HG03196 (cell line): ENCODE results near the gene ARID1B.
"Not testable (repeated sequence)": the region's sequence is repeated elsewhere in the genome, so short reads cannot be mapped to it uniquely, and the experiment has no call there.

Source experiments
- ATAC-seq: cut with Tn5 transposase; IDR thresholded peaks from one replicate; pipeline ENCODE4 v1.9.1; 2021; ENCODE audit not compliant: unreplicated experiment

Gene ARID1B

DNA sequence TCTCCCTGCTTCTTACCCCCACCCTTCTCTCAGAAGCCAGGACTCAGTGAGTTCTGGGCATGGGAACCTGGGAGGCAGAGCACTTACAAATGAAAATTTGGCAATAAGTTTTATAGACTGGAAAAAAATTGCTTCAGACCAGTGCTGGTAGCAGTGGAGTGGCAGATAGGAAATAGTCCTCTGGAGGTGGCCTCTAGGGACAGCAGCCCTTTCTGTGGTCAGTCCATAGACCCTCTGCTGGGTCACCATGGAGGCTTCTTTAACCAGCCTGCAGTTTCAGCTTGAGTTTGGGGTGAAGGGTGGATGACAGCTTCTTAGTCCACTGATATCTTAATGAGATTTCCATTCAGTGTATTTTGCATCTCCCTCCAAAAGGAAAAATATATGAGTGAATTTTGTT lies 179.1 kb downstream of the ARID1B start:
- ATAC-seq, result no peak

DNA sequence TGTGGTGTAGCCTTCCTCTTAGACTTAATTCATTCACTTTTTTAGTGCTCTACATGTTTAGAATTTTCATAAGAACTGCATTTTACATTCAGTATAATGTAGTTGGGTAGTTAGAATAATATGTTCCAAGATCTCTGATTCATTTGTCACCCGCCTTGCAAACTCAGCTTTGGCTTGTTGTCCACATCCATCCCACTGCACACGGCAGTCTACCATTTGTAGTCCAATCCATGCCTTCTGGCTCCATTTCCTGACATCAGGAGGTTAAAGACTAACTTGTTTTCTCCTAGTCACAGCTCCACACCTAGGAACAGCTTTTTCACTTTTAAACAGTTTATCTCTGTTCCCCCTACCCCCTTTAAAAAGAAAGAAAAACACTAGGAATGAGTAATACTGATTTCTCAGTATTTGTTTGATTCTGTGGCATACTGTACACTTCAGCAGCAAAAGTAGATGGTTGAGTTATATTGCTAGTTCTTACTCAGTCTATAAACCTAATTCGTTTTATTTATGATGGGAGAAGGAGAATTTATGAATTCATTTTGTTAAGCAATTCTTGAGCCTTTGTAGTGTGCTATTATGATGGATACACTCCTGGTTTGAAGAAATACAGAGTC lies 180.9 kb downstream of the ARID1B start:
- ATAC-seq, result peak; percentile 50

DNA sequence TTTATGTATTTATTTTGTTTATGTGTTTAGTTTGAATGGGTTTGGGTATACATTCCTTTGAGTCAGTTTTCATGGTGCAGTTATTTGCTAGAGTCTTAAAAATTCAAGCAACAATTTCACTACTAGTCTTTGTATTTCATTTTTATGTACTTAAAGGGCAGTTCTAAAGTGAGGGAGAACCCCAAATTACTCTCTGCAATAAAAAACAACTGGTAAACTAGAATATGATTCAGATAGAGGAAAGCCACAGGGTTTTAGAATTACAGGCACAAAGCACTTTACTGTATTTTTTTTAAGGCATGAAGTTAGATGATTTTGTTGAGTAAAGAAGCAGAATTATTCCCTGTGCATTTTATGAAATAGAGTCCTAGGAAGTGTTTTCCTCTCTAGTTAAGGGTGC lies 183.3 kb downstream of the ARID1B start:
- no peak for ATAC-seq

DNA sequence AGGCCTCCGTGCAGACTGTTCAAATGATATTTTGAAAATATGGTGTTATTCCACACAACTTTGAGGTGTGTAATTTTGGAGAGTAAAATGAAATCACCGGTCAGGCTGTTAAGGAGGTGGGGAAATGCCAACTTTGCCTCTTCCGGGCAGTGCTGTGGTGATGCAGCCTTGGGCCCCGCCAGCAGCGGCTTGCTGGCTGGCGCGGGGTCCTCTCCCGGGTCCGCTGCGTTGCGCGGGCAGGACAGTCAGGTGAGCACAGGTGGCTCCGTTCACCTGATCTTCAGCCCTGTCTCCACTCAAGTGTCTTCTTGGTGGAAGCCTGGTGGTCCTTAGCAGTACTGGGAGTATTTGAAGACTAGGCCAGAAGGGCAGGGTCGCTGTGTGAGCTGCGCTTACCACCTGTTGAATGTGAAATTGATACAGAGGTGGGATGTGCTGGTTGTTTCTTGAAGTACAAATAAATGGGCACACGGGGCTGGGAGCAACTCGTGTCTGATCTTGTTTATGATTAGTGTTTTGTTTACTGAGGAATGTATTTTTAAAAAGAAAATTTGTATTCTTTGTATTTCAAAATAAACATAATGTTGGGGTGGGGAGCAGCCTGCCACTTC lies 184.2 kb downstream of the ARID1B start:
- ATAC-seq, result no peak

DNA sequence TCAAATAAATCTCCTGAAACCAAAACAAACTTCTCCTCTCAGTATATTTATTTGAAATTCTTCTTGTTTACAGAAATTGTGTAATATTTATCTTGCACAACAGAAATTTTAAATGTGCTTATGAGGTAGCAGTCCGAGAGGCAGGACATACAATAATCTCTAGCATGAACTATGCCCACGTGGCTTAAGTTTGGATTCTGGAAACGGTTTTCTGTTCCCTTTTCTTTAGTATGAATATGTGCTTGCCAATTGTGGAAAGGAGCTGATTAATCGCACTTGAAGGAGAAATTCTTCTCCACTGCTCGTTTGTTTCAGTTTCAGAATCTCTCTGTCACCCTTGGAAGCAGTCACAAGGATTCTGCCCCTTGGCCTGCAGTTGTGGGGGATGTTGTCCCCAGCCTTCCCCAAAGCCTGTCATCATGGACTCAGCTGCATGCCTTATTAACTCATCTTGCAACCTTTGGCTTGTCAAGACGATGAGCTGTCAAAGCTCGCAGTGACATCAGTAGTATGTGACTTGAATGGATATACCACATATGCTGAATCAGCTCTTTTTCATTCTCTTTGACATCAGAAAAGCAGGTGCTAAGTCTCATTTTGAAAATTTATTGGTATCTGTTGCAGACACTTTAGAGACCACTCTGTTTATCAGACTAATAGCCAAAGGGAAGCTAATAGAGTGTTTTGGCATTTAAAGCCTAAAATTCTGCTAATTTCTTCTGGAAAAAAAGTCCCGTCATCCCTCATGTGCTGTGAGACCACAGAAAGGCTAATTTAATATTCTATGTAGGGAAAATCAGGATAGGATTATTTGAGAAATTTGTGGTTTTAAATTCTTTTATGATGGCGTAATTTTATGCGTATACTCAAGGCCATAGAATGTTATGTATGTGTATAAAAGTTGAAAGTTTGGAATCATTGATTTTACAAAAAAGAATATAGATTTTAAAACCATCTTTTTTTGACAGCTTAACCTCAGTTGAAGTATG lies 186.8 kb downstream of the ARID1B start:
- ATAC-seq, result no peak

DNA sequence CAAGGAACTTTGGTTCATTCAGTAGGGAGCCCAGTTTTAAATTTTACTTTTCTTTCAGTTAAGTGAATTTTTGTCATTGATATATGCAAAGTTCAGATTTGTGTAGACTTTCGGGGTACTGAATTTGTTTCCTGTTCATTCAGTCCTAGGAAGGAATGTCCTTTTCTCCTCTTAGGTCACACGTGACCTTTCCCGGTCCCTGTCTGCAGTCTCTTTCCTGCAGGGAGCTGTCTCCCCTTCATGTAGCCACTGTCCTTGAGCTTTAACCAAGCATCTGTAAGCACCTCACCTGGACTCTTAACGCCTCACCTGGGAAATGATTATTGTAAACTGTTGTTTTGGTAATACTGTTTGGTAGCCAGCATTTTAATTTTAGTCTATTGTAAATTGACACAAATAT lies 190.7 kb downstream of the ARID1B start:
- no peak for ATAC-seq

DNA sequence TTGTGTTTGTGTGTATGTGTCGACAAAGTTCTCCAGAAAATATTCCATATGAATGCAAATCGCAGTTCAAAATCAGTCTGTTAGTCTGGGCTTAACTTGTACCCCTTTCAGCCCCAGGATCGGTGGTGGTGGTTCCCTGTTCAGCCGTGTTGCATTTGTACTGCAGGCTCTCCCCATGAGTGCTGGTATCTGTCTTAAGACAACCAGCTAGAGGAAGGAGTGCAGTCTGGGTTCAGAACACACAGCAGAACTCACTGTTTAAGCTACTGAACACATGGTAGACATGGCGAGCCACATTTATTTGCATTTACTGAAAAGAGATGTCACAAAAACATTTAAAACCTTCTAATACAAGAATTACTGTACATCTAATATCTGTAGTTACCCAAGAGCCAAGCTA lies 192.1 kb downstream of the ARID1B start:
- no peak for ATAC-seq

DNA sequence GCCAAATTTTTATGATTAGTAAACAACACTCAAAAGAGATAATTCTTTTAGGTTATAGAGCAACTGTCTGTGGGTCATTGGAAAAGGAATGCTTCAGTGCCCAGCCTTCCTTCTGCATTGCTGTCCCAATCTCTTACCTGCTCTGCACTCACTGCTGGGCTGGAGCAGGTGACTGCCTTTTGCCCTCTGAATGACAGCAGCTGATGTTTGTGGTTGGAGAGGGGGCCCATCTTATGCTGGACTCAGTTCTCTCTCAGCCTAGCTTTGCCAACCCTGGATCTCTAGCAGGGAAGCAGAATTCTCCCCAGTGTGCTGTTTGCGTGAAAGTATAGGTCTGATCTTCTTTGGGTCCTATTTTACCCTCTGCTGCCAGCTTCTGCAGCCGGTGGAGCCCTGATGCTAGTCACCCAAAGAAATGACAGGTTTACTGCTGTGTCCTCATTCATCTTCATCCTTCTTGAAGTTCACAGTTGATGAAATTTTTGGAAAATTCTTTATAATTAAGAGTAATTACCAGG lies 193.5 kb downstream of the ARID1B start:
- ATAC-seq, result no peak

DNA sequence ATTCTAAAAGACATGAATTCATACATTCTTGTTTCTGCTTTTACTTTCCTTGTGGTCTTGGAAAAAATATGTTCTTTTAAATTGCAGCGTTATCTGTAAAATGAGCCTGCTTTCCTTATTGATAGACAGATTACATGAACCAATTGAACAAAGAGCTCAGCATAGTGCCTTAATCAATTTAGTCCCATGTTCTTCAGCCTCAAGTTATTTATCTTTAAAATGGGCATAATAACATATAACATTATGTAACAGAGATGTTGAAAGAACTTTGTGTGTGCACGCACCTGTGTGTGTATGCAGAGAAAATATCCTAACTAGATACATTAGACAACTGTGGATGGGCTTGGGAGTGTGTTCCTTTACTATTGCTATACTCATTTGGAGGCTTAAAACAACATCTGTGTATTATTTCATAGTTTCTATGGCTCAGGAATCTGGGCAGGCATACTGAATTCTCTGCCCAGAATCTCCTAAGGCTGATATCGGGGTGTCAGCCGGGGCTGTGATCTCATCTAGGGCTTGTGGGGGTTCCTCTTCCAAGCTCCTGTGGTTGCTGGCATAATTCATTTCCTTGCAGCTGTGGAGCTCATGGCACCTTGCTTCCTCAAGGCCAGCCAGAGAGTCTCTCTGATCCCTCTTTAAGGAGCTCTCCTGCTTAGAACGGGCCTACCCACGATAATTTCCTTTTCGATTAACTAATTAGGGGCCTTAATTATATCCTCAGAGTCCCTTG lies 194.1 kb downstream of the ARID1B start:
- no peak for ATAC-seq

DNA sequence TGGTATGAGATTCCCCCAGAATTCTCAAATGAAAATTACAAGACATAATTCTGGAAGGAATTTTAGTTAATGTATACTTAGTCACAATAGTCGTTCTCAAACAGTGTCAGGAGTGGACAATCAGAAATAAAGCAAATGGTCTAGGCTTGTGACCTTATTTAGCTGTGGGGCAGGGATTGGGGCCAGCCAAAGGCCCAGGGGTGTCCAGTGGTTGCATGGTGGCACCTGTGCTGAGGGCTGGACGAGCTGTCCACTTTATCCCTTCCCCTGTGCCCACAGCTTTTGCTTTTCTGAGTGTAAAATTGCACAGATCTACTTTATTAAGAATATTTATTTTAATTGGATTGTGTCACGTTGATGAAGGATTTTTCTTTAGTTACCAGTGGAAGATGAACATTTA lies 195.0 kb downstream of the ARID1B start:
- ATAC-seq, result no peak

DNA sequence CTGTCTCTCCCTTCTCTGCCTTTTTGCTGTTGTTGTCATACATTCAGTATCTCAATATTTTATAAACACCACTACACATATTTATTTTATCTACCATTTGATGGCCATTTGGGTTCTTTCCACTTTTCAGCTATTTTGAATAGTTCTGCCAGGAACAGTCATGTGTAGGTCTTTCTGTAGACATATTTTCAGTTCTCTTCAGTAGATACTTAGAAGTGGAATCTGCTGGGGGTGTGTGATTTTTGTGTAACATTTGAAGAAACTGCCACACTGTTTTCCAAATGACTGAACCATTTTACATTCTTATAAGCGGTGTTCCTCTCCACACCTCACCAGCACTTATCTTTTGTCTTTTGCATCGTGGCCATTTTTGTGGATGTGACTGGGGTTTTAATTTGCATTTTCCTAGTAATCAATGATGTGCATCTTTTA lies 197.7 kb downstream of the ARID1B start:
- ATAC-seq, result no peak

DNA sequence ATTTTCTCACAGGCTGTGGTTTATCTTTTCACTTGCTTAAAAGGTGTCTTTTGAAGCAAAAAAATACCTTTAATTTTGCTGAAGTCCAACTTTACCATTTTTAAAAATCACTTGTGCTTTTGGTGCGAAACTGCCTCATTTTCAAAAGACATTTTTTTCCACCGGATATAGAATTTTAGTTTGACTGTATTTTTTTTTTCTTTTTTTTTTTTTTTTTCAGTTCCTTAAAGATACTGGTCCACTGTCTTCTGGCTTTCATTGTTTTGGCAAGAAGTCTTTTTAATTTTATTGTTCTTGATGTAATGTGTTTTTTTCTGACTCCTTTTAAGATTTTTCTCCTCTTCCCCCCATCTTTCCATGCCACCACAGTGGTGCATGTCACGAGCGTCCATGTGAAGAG lies 198.2 kb downstream of the ARID1B start:
- no peak for ATAC-seq

DNA sequence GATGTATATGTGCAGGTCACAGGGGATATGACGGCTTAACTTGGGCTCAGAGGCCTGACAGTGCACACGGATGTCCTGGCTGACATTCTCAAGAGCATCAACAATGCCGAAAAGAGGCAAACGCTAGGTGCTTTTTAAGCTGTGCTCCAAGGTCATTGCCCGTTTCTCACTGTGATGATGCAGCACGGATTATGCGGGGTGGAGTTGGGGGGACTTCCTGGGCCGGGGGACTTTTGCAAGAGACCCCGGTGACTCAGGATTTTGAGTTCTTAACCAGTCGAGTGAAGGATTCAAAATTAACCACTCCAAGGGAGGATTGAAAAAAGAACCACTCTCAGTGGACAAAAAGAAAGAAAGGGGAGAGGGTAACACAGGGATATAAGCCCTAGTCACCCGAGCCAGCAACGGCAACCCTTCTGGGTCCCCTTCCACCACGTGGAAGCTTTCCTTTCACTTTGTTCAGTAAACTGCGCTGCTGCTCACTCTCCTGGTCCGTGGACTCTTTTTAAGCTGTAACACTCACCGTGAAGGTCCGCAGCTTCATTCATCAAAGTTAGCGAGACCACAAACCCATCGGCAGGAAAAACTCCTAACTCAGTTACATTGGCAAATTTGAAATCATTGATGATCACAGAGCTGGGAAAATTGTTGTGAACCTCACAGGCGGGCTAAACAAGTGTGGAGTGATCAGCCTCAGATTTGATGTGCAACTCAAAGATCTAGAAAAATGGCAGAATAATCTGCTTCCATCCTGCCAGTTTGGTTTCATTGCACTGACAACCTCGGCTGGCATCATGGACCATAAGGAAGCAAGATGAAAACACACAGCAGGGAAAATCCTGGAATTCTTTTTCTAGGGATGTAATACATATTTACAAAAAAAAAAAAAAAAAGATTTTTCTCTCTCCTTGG lies 199.3 kb downstream of the ARID1B start:
- no peak for ATAC-seq

DNA sequence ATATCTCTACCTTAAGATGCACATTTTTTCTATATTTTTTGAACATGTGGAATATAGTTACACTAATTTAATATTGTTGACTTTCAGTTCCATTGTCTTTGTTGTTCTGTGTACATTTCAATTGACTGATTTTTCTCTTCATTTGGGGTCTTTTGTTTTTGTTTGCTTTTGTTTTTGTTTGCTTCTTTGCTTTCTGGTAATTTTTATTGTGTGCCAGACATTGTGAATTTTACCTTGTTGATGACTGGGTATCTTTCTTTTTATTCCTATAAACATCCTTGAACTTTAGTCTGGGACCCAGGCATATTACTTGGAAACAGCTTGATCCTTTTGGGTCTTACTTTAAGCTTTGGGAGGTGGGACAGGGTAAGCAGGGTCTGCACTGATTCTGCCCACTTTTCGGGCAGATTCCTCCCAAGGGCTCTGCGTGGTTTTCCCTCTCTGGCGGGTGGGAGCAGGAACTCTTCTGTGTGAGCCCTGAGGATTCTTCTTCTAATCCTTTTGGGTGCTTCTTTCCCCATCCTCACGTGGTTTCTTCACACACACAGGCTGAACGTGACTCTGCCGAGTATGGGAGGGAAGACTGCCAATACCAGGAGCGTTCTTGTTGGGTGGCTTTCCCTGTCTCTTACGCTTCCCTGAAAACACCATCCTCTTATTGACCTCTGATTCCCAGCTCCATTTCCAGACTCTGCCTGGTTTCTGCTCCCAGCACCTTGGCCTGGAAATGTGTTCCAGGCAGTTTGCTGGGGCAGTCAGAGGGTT lies 200.5 kb downstream of the ARID1B start:
- no peak for ATAC-seq

DNA sequence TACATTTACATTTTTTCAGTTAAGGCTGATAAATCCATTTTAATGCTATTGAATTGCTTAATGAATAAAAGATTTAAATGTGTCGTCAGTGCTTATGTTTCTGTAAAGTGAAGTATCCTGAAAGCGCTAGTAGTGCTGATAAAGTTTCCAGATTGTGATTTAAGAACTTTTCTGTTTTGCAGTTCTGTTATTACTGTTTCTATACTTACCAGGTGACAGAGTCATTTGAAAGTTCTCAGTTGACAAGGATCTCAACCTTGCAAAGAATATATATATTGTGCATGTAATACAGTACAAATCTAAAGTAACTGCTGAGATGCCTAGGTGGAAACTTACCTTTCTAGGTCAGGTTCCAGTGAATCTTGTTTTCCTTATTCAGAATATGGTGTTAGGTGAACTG lies 201.8 kb downstream of the ARID1B start:
- ATAC-seq, result peak; percentile 44

DNA sequence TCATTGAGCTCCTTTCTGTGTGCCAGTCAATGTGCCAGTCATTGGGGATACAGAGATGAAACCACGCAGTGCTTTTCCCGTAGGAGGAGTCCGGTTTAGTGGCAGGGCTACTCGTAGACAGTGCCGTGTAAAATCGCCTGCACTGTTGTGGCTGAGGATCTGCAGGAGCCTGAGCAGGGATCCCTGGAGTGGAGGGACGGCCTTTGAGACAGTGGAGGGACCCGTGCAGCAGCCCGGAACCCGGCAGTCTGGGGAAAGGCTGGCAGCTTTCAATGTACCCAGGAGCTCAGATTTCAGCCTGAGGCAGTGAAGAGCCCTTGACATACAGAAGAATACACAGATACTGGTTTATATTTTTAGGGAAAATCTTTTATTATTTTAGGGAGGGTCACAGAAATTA lies 203.3 kb downstream of the ARID1B start:
- no peak for ATAC-seq

DNA sequence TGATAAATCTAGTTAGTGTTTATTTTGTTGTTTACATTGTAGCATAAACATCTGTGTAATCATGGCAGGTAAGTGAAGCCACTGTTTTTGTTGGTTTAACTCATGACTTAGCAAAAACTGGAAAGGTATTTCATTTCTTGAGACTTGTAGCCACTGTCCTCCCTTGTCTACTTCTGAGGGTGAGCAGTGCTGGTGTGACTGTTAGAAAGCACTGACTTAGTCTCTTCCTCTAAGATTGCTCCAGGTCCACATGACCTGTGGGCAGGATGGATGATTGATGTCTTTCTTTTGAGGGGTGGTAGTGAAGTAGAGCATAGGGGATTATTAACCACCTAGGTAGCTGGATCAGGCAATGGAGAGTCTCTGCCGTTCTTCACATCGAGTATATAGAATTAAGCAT lies 203.8 kb downstream of the ARID1B start:
- ATAC-seq, result no peak

DNA sequence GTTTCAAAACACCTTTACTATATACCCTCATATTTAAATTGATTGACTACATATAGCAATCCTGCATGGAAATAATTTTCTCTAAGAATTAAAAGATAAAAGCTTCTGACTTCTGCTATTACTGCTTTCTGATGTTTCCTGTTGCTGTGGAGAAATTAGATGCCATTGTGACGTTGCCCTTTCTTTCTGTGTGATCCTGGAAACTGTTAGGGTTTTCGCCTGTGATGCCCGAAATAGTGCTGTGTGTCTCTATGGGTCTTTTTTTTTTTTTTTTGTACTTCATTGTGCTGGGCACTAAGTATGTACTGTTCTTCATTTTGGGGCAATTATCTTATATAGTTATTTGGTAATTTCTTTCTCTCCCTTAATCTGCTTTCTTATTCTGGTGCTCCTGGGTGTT lies 205.0 kb downstream of the ARID1B start:
- no peak for ATAC-seq

DNA sequence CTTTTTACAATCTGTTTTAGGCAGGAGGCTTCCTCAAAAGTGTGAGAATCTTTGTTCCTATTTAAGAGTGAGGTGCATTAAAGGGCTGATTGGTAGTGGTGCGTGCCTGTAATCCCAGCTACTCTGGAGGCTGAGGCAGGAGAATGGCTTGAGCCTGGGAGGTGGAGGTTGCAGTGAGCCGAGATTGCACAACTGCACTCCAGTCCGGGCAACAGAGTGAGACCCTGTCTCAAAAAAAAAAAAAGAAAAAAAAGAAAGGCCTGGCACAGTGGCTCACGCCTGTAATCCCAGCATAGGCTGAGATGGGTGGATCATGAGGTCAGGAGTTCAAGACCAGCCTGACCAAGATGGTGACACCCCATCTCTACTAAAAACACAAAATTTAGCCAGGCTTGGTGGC lies 205.7 kb downstream of the ARID1B start:
- not testable (repeated sequence) for ATAC-seq
